WTC11 (cell line): ENCODE measurements around the gene ITSN1.

ENCODE experiments used
- ATF1 ChIP-seq: sonication (generic); formaldehyde crosslinking; IDR thresholded peaks from 2 replicates; pipeline ENCODE4 v1.8.1; 2023; ENCODE audit warnings: mild to moderate bottlenecking, moderate library complexity, missing genetic modification reagents
- ATF2 ChIP-seq: sonication (generic); formaldehyde crosslinking; IDR thresholded peaks from 2 replicates; pipeline ENCODE4 v1.8.1; 2022; ENCODE audit warnings: low read depth, missing genetic modification reagents, borderline replicate concordance
- CREM ChIP-seq: sonication (generic); formaldehyde crosslinking; IDR thresholded peaks from 2 replicates; pipeline ENCODE4 v1.8.1; 2022; ENCODE audit warnings: mild to moderate bottlenecking, missing genetic modification reagents, moderate library complexity
- CTCF ChIP-seq: fragments of 200-600 bp; IDR thresholded peaks from 2 replicates; pipeline ENCODE4 v1.8.0; 2022; ENCODE audit warnings: antibody characterized with exemption
- ESRRA ChIP-seq: sonication (generic); formaldehyde crosslinking; IDR thresholded peaks from 2 replicates; pipeline ENCODE4 v1.8.1; 2022; ENCODE audit warnings: mild to moderate bottlenecking, missing genetic modification reagents, borderline replicate concordance
- ETV6 ChIP-seq: sonication (generic); formaldehyde crosslinking; IDR thresholded peaks from 2 replicates; pipeline ENCODE4 v1.8.1; 2022; ENCODE audit warnings: mild to moderate bottlenecking, missing genetic modification reagents
- HMGXB4 ChIP-seq: sonication (generic); formaldehyde crosslinking; IDR thresholded peaks from 2 replicates; pipeline ENCODE4 v1.8.1; 2023; ENCODE audit warnings: mild to moderate bottlenecking, moderate library complexity, missing genetic modification reagents
- JUN ChIP-seq: sonication (generic); formaldehyde crosslinking; IDR thresholded peaks from 2 replicates; pipeline ENCODE4 v1.8.0; 2023; ENCODE audit warnings: mild to moderate bottlenecking, missing genetic modification reagents
- NFE2L1 ChIP-seq: sonication (generic); formaldehyde crosslinking; IDR thresholded peaks from 2 replicates; pipeline ENCODE4 v1.8.1; 2023; ENCODE audit warnings: missing genetic modification reagents
- USF2 ChIP-seq: sonication (generic); formaldehyde crosslinking; IDR thresholded peaks from 2 replicates; pipeline ENCODE4 v1.8.1; 2023; ENCODE audit warnings: mild to moderate bottlenecking, missing genetic modification reagents, moderate library complexity
- ZNF423 ChIP-seq: fragments of 250-450 bp; sonication (Bioruptor Pico); IDR thresholded peaks from 2 replicates; pipeline ENCODE4 v2.1.2; 2022; ENCODE audit warnings: mild to moderate bottlenecking, moderate library complexity
- ZNF425 ChIP-seq: fragments of 250-450 bp; sonication (Bioruptor Pico); conservative IDR thresholded peaks from 2 replicates; pipeline ENCODE4 v1.9.0; 2021; ENCODE audit warnings: mild to moderate bottlenecking

- TF ChIP-seq ATF2 (CRISPR knock-in tag) (no peak), ZNF425 (no peak), CREM (no peak), HMGXB4 (CRISPR knock-in tag) (no peak), USF2 (no peak), ZNF423 (CRISPR knock-in tag) (no peak), CTCF (no peak), JUN (CRISPR knock-in tag) (no peak), ETV6 (CRISPR knock-in tag) (no peak), NFE2L1 (CRISPR knock-in tag) (no peak), ATF1 (no peak), ESRRA (CRISPR knock-in tag) (no peak)
Measured at GRCh38 chr21:33898586-33898985, 256.3 kb downstream of the ITSN1 start.
